NOMO-1 (cell line): ENCODE measurements around the gene DNAJC5.
"Not testable (repeated sequence)": the region's sequence is repeated elsewhere in the genome, so short reads cannot be mapped to it uniquely, and the experiment has no call there.

Experiments used
- DNase-seq, 2 experiments: peaks; one replicate each; lab custom pipeline; 2025; ENCODE audit not compliant: unreplicated experiment in 2 of 2; lab: John Stamatoyannopoulos, UW

DNAJC5 gene

DNA sequence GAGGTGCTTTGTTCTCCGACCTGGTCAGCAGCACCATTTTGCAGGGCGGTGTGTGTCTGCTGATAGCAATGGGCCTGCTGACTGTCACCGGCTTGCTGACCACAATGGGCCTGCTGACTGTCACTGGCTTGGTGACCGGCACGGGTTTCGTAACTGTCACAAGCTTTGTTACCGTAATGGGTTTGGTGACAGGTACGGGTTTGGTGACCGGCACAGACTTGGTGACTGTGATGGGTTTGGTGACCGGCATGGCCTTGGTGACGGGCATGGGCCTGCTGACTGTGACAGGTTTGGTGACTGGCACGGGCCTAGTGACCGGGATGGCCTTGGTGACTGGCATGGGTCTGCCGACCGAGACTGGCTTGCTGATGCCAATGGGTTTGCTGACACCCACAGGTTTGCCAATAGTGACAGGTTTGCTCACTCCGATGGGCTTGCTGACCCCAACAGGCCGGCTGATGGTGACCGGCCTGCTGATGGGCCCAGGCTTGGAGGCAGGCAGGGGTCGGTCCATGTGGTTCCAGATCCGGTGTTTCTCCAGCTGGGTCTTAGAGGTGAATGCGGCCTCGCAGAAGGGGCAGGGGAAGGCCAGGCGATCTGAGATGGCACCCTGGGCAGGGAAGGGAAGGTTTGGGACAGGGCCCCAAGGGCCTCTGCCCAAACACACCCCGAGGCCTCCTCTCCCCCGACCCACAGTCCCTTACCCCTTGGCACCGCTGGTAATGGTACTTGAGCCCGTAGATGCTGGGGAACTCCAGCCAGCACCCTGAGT lies 71.4 kb downstream of the DNAJC5 start:
- no peak for DNase-seq

GRCh38 chr20:63966944-63967322 lies 72.0 kb downstream of the DNAJC5 start:
- no peak for DNase-seq

- DNase-seq = no peak
Observed at GRCh38 chr20:63967330-63968135, 72.6 kb downstream of the DNAJC5 start.

GRCh38 chr20:63968136-63968927 lies 73.4 kb downstream of the DNAJC5 start:
- no peak for DNase-seq

DNA sequence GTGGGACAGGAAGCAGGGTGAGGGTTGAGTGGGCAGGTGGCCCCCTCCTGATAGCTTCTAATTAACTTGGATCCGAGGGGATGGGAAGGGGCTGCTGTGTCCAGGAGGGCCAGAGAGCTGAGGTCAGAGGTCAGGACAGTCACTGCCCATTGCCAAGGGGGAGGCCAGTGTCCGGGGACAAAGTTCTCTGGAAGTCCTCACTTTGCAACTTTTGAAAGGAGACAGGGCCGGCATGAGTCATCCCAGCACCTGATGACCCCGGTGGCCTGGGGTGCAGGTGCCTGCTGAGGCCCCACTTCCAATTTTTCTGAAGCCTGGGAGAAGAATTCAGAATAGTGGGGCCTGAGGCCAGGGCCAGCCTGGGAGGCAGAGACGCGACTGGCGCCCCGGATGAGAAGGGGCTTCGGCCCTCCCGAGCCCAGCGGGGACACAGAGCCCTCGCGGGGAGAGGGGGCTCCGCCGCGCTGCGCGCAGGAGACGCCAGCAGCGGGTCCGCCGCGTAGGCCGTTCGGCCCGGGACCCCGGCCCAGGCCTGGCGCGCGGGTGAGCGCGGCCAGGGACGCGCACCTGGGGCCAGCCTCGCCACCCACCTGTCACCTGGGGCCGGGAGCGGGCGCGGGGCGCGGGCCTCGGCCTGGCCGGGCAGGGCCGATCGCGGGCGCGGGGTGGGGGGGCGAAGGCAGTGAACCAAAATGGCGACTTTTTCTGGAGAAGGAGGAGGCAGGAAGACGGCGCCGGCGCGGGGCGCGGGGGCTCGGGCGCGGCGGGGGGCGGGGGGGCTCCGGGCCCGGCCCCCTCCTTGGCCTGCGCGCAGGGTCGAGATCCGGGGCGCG lies 74.2 kb downstream of the DNAJC5 start:
- DNase-seq = no peak

DNA sequence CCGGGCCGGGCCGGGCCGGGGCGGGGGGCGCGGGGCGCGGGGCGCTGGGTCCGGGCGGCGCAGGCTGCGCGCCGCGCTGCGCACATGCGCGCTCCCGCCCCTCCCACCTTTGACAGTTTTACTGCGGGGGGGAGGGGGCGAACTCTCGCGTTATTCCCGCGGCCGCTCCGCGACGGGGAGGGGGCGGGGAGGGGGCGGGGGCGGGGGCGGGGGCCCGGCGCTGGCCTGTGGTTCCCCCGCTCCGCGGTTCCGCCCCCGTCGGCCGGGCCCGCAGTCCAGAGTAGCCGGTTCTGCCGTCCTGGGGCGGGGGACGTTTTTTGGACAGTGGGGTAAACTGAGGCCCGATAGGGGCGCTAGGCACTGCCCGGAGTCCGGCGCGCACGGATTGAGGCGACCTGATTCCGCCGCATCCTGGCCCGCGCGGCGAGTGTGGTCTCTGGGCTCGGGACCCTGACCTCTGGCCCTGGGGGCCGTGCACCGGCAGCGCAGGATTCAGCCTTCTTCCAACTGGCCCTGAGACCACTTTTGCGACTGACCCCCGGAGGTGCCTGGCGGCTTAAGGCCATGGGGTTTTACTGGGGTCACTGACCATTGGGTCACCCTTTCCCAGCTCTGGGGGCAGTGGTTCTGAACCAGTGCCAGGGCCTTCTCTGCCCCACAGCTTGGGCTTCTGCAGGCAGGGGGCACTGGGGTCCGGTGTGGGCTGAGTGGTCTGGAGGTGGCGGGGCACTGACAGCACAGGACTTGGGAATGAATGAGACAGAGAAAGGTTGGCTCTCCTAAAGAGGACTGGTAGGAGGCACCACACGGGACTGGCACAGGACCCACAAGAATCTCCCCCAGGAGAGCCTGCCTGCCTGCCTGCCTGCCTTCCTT lies 75.2 kb downstream of the DNAJC5 start, which contains the start of gene ZNF512B:
TSS of gene ZNF512B (minus strand) at position 93 of the 876 bp plus-strand sequence. CDS start 1,980 bp downstream, outside the sequence.
- DNase-seq = peak; percentile 18 to 51

- DNase-seq = no peak
Observed at GRCh38 chr20:63970714-63971431, 75.9 kb downstream of the DNAJC5 start.

- not testable (repeated sequence) for DNase-seq
Observed at GRCh38 chr20:63971960-63972311, 77.0 kb downstream of the DNAJC5 start.

DNA sequence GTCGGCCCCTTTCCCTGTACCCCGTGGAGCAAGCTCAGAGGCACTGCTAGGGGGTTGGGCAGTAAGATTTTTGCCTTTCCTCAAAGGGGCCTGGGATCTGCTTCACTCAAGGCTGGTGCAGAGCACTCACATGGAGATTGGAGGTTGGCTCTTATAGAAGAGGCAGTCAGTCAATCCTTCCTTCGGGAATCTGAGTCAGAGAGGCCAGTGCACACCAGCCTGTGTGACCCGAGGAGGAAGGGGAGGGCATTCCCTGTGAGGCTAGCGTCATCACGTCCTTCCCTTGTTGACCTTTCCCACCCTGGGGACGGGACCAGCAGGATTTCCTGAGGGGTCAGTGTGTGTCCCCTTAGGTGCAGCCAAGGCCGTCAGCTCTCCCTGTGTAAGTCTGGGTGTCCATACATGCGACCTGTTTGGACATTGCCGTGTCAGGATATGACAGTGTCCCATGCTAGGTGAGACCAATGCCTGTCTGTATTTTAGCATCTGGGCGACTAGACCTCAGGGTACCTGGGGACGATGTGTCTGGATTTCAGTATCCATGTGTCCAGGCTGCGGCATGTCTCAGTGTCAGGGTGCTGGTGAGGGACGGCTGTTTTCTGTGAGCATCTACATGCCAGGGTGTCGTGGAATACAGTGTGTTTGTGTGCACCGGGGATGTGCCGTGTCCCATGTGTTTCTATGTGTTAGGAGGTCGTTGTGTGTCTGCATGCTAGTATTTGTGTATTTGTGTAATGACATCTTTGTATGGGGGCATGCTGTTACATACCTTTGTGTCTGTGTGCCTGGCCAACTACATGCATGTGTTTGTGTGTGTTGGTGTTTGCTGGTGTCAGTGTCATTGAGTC lies 77.6 kb downstream of the DNAJC5 start:
- no peak for DNase-seq

DNA sequence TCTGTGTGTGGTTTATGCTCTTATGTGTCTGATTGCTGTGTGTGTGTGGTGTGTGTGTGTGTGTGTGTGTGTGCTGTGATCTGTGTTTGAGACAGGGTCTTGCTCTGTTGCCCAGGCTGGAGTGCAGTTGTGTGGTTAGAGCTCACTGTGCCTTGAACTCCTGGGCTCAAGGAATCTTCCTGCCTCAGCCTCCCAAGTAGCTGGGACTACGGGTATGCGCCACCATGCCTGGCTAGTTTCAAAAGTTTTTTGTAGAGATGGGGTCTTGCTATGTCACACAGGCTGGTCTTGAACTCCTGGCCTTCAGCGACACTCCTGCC lies 78.2 kb downstream of the DNAJC5 start:
- DNase-seq = no peak

DNA sequence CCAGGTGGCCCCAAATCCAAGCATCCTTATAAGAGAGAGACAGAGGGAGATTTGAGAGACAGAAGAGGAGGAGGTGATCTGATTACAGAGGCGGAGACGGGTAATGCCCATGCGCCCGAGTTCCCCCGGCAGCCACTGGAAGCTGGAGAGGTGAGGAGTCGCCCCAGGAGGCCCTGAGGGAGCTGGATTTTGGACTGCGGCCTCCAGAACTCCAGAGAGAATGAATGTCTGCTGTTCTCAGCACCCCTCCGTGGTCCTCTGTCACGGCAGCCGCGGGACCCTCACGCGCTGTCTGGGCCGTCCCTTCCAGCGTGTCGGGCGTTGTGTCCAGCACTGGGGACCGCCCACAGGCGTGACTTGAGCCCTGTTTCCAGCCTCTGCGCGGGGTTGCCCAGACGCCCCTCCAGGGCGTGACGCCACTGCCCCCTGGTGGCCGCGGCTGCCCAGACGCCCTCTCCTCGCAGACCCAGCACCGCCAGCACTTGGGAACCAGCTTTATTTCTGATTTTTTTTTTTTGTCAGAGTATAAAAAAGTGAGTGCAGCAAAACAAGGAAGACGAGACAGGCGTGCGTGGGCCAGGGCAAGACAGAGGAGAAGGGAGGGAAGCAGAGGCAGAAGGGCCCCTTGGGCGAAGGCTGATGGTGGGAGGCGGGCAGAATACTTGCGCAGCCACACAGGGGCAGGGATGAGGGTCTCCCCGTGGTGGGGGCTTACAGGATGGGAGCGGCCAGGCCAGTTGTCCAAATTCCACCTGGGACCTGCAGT lies 78.9 kb downstream of the DNAJC5 start:
- DNase-seq = peak; percentile 79 to 81

DNA sequence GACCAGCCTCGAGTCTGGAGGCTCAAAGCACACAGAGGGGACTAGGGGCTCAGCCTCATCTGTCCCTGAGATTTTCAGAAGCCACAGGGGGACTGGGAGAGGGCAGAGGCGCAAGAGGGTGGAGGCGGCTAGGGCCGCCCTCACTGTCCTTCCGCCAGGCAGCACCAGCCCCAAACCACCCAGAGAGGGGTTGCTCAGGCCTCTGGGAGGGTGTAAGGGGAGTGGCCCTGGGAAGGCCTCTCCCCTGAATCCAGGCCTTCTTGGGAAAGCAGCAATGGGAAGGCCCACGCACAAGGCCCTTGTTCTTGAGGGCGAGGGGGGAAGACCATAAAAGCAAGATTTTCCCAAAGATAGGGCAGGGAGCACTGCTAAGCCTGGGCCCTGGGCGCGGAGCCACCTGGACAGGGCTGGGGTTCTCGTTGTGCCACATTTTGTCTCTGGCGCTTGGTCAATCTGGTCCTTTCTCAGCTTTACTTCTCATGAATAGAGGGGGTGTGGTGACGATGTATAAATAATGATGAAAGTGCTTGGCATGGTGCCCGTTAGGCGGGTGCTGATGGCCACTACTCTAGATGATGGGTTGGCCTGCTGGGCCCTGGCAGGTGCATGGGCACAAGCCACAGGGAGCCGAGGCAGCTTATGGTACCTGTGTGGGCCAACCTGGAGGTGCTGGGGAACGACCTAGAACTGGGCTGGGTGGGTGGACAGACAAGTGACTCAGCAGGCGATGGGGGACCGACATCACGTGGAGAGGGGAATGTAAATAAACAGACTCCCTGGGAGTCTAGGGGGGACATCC lies 79.7 kb downstream of the DNAJC5 start:
- DNase-seq = no peak

- not testable (repeated sequence) for DNase-seq
Observed at GRCh38 chr20:63976511-63976910, 81.6 kb downstream of the DNAJC5 start.

DNA sequence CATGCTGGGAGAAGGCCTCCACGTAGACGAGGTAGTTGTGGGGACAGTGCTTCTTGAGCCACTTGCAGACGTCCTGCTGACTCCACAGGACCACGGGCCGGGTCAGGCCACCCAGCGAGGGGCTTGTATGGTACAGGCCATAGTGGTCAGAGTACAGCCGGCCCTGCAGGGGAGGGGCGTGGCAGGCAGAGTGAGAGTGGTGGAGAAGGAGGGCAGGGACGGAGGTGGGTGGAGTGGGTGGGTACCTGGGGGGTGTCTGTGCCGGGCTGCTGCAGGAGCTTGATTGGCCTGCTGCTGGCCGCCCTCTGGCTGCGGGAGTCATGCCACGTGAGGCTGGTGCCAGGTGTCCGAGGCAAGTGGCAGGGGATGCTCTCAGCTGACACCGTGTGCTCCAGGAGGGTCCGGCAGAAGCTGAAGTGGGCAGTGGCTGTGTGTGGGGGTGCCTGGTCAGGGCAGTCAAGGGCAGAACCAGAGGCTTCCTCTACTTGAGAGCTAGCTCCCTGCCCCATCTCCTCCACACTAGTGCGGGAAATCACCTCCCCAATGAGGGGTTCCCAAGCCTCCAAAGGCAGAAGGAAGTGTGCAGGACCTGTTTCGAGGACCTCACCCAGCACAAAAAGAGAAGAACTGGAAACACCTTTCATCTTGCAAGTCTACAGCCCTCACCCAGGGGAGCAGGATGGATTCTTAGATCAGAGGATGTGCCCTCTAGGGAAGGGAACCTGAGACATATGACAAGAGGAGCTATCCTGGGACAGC lies 82.2 kb downstream of the DNAJC5 start:
- no peak for DNase-seq

- peak in 1 of 2 experiments; percentile 13 for DNase-seq
Observed at GRCh38 chr20:63977739-63978276, 82.9 kb downstream of the DNAJC5 start.
